Esophagus squamous epithelium (tissue), 4 donors: ENCODE measurements around the gene MFSD8.

ENCODE experiments used
- CTCF ChIP-seq, 6 experiments: fragments of 450-650 bp in 4 of 6; fragments of 200-600 bp in 2 of 6; sonication (generic) in 2 of 6; IDR thresholded peaks; one replicate each; pipeline ENCODE4 v1.5.1; 2016 to 2019; ENCODE audit warnings: antibody characterized with exemption in 6 of 6, mild to moderate bottlenecking in 4 of 6, moderate library complexity in 4 of 6
- POLR2A ChIP-seq, 4 donors: fragments of 450-650 bp; IDR thresholded peaks; one replicate each; pipeline ENCODE4 v1.6.1; 2017; ENCODE audit warnings: antibody characterized with exemption in 4 of 4, mild to moderate bottlenecking in 4 of 4, moderate library complexity in 3 of 4

GRCh38 chr4:127978930-127979329 is 14.0 kb upstream of the MFSD8 start:
- TF ChIP-seq CTCF (IDR thresholded peaks at IDR 0.05) (no peak), POLR2A (IDR thresholded peaks at IDR 0.05) (no peak)
